B cell (primary cell): ENCODE results near the gene CDK5RAP3.

Experiments
- CTCF ChIP-seq: fragments of 200-600 bp; IDR thresholded peaks from one replicate; pipeline ENCODE4 v1.8.0; 2022; ENCODE audit warnings: antibody characterized with exemption, mild to moderate bottlenecking
- EZH2 ChIP-seq: IDR thresholded peaks from 2 replicates; pipeline ENCODE4 v1.6.1; 2012; ENCODE audit warnings: borderline replicate concordance, low read depth, mild to moderate bottlenecking, moderate library complexity, low read length; ENCODE audit not compliant: insufficient read depth, poor library complexity, severe bottlenecking

- TF ChIP-seq CTCF (no peak), EZH2 (no peak)
Measured at GRCh38 chr17:48024149-48025039, 53.5 kb downstream of the CDK5RAP3 start.
